ENCODE measurements around the gene KIF1A. TPM values are rescaled to one million over a fixed set of nuclear protein-coding genes. Genes with fewer than 3 reads are reported as not detected.

Gene KIF1A
- total RNA-seq, 1 experiment from 2014 or later, result 51.6 TPM

- Histone ChIP-seq H3K4me3 (ENCODE audit: insufficient read depth, low read depth, low read length) (no peak overlapping the region), H3K27me3 (ENCODE audit: control insufficient read depth, insufficient read depth, low read length) (no peaks in the 10 kb centered on the region), H3K36me3 (replicated peaks; ENCODE audit: control insufficient read depth, insufficient read depth, low read length) (peaks cover 29% of the 10 kb centered on the region)
- no peak for DNase-seq
Measured at GRCh38 chr2:240718896-240719490, 101.0 kb downstream of the KIF1A start.

GRCh38 chr2:240717681-240718581, 102.1 kb downstream of the KIF1A start:
- Histone ChIP-seq H3K36me3 (replicated peaks; ENCODE audit: control insufficient read depth, insufficient read depth, low read length) (peaks cover 23% of the 10 kb centered on the region), H3K4me3 (ENCODE audit: insufficient read depth, low read depth, low read length) (no peak overlapping the region), H3K27me3 (ENCODE audit: control insufficient read depth, insufficient read depth, low read length) (no peaks in the 10 kb centered on the region)
- DNase-seq, result no peak

DNA sequence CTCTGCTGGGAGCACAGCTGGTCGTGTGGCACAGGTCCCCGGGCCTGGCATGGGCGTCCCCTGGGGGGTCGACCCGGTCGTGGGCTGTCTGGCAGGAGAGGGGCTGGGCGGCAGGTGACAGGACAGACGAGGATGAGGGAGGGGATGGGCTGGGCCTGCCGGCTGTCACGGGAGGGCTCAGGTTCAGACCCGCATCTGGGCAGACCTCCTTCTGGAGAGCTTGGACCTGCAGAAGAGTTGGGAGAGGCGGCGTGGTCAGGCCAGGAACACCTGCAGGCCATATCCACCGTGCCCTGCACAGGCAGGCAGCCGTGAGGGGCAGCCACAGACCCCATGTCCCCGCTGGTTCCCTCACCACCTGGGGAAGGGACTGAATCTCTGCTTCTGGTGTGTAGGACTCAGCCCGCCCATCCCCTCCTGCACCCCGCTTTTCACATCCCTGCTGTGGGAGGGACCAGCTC, 102.8 kb downstream of the KIF1A start:
- Histone ChIP-seq H3K36me3 (replicated peaks; ENCODE audit: control insufficient read depth, insufficient read depth, low read length) (peaks cover 19% of the 10 kb centered on the region), H3K4me3 (ENCODE audit: insufficient read depth, low read depth, low read length) (no peak overlapping the region), H3K27me3 (ENCODE audit: control insufficient read depth, insufficient read depth, low read length) (no peaks in the 10 kb centered on the region)
- no peak for DNase-seq

DNA sequence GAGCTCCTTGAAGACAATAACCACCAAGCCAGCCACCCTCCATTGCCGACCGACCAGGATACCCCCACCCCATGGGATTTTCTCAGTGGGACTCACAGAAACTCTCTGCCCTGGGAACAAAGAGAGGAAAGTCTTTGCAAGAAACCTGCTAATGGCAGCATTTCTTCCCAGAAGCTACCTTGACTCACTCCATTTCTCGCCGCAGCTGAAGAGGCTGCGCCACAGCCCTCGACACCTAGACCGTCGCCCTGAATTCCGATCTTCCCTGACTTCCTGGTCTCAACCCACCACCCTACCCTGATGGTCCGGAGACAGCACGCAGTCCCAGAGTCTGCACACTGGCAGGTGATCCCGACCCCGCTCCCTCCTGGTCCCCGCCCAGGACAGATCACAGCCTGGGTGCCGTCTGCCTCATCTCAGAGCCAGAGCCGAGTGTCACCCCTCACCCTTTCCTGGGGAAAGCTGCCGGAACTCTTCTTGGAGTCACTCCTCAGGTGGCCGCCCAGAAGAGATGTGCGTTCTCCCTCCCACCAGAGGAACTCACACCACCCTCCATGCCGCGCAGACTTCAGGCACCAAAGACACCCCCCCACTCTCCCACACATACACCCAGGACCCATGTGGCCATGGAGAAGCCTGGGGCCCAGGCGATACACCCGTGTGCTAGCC, 103.8 kb downstream of the KIF1A start:
- H3K36me3 ChIP-seq (replicated peaks; ENCODE audit: control insufficient read depth, insufficient read depth, low read length), result peaks cover 14% of the 10 kb centered on the region

DNA sequence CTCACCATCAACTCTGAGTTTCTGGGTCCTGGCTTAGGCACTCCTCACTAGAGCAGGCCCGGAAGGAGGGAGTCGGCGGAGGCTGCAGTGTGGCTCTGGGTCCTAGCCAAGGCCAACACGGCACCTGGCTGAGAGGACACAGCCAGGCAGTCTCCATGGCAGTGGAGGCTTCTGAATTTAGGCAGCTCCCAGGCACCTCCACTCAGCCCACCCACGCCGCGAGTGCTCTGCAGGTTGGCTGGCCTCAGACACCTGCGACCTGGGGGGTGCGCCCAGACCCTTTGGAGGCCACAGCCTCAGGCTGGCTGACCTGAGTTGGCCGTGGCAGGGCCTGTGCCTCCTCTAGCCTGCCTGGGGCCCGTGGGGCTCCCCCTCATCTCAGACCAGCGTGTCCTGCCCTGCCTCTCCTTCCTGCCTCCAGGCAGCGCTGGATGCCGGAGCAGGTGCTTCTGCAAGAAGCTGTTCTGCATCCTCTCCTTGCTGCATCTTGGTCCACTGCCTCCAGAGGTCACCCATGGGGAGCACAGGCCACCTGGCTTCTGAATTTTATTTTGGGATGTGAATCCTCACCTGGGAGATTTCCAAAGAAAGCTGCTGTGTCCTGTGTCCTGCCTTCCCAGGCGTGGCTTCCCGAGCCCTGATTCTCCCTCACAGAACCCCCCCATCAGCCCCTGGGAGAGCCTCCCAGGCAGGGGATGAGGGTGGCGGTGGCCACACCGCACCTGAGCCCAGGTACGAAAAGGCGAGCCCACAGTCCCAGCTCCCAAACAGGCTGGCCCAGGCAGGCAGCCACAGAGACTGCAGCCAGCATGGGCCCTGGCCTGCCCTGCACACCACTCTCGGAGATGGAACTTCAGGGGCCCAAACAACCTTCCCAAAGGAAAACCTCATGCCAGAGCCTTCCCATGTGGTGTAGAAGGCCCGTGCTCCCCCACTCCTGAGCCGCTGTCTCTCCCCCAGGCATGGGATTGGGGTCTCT, 105.0 kb downstream of the KIF1A start:
- no peak overlapping the region for H3K4me3 ChIP-seq (ENCODE audit: insufficient read depth, low read depth, low read length)
- DNase-seq, result no peak
- H3K36me3 ChIP-seq (replicated peaks; ENCODE audit: control insufficient read depth, insufficient read depth, low read length), result peaks cover 12% of the 10 kb centered on the region
- no peaks in the 10 kb centered on the region for H3K27me3 ChIP-seq (ENCODE audit: control insufficient read depth, insufficient read depth, low read length)

More for the DNA sequence above, 103.8 kb downstream of the KIF1A start:
- DNase-seq, result no peak
- Histone ChIP-seq H3K27me3 (ENCODE audit: control insufficient read depth, insufficient read depth, low read length) (no peaks in the 10 kb centered on the region), H3K4me3 (ENCODE audit: insufficient read depth, low read depth, low read length) (no peak overlapping the region)

GRCh38 chr2:240713928-240714746, 105.9 kb downstream of the KIF1A start:
- Histone ChIP-seq H3K36me3 (replicated peaks; ENCODE audit: control insufficient read depth, insufficient read depth, low read length) (peaks cover 11% of the 10 kb centered on the region), H3K27me3 (ENCODE audit: control insufficient read depth, insufficient read depth, low read length) (no peaks in the 10 kb centered on the region)

DNA sequence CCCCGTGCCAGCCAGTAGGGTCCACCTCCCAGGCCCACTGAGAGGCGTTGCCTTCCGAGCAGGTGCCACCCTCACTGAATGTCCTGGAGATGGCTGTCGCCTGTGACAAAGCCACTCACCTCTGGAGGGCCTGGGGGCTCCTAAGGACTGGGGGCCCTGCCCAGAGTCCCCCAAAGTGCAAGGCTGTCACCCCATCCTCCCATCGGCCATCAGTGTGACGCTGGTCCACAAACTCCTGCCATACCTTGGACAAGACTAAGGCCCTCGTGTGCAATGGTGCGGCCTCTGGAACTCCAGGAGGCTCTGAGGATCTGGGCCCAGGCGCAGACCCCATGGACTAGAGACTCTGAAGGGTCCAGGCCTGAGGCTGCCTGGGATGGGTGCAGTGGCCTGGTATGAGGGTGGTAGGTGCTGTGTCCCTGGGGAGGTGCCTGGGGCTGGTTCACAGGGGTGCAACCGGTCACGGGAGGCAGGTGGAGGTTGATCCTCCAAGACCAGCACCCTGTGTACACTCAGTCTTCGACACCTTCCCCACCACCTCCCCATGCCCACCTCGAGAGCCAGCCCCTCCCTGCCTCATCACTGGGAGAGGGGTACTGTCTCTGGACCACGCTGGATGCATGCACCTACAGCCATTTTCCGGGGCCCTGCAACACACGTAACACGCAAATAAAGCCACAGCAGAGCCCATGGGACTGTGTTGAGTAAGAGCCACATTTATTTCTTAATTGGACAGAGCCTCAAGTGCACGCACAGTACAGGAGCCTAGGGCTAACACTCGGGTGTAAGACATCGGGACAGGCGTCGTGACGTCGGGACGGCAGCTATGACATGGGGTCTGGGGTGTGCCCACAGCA, 106.7 kb downstream of the KIF1A start:
- Histone ChIP-seq H3K4me3 (ENCODE audit: insufficient read depth, low read depth, low read length) (no peak overlapping the region), H3K36me3 (replicated peaks; ENCODE audit: control insufficient read depth, insufficient read depth, low read length) (peaks cover 6% of the 10 kb centered on the region), H3K27me3 (ENCODE audit: control insufficient read depth, insufficient read depth, low read length) (no peaks in the 10 kb centered on the region)
- DNase-seq, result no peak

More at GRCh38 chr2:240713928-240714746, 105.9 kb downstream of the KIF1A start:
- DNase-seq, result no peak
- H3K4me3 ChIP-seq (ENCODE audit: insufficient read depth, low read depth, low read length), result no peak overlapping the region

- no peak for DNase-seq
- Histone ChIP-seq H3K27me3 (ENCODE audit: control insufficient read depth, insufficient read depth, low read length) (no peaks in the 10 kb centered on the region), H3K4me3 (ENCODE audit: insufficient read depth, low read depth, low read length) (no peak overlapping the region), H3K36me3 (replicated peaks; ENCODE audit: control insufficient read depth, insufficient read depth, low read length) (peaks cover 2% of the 10 kb centered on the region; the same call in 1 of the 2 replicates)
Measured at GRCh38 chr2:240712121-240712520, 107.9 kb downstream of the KIF1A start.

- Histone ChIP-seq H3K36me3 (replicated peaks; ENCODE audit: control insufficient read depth, insufficient read depth, low read length) (peaks cover 2% of the 10 kb centered on the region; the same call in 1 of the 2 replicates), H3K4me3 (ENCODE audit: insufficient read depth, low read depth, low read length) (no peak overlapping the region), H3K27me3 (ENCODE audit: control insufficient read depth, insufficient read depth, low read length) (no peaks in the 10 kb centered on the region)
- DNase-seq, result no peak
Measured at GRCh38 chr2:240711701-240712100, 108.3 kb downstream of the KIF1A start.

GRCh38 chr2:240711296-240711695, 108.7 kb downstream of the KIF1A start:
- Histone ChIP-seq H3K36me3 (replicated peaks; ENCODE audit: control insufficient read depth, insufficient read depth, low read length) (peaks cover 2% of the 10 kb centered on the region; the same call in 1 of the 2 replicates), H3K4me3 (ENCODE audit: insufficient read depth, low read depth, low read length) (no peak overlapping the region), H3K27me3 (ENCODE audit: control insufficient read depth, insufficient read depth, low read length) (no peaks in the 10 kb centered on the region)
- DNase-seq, result no peak

- Histone ChIP-seq H3K27me3 (ENCODE audit: control insufficient read depth, insufficient read depth, low read length) (no peaks in the 10 kb centered on the region), H3K36me3 (replicated peaks; ENCODE audit: control insufficient read depth, insufficient read depth, low read length) (no peaks in the 10 kb centered on the region), H3K4me3 (ENCODE audit: insufficient read depth, low read depth, low read length) (no peak overlapping the region)
- no peak for DNase-seq
Measured at GRCh38 chr2:240708457-240708856, 111.6 kb downstream of the KIF1A start.

DNA sequence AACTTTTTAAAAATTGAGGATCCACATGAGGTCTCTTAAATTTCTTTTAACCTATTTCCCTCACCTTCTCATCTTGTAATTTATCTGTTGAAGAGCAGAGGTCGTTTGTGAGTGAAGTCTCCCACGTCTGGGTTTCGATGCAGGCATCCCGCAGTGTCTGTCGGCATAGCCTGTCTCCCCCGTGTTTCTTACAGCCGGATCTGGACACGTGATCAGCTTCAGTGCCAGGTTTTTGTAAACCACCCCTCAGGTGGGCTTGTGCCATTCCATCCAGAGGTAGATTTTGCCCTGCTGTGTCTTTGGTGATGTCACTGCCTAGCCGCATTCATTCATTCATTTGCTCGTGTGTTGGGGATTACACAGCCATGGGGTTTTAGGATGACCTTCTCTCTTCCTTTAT, 112.2 kb downstream of the KIF1A start:
- Histone ChIP-seq H3K36me3 (replicated peaks; ENCODE audit: control insufficient read depth, insufficient read depth, low read length) (no peaks in the 10 kb centered on the region), H3K4me3 (ENCODE audit: insufficient read depth, low read depth, low read length) (no peak overlapping the region)
- no peak for DNase-seq

More for the DNA sequence above, 112.2 kb downstream of the KIF1A start:
- no peaks in the 10 kb centered on the region for H3K27me3 ChIP-seq (ENCODE audit: control insufficient read depth, insufficient read depth, low read length)

All from H7 (cell line).